Keratinocyte (primary cell): ENCODE measurements around the gene AFAP1L1.

Source experiments
- EZH2 ChIP-seq: IDR thresholded peaks from one replicate; pipeline ENCODE4 v1.6.1; 2012; ENCODE audit warnings: inconsistent platforms, mild to moderate bottlenecking, low read length, moderate library complexity
- TF ChIP-seq, protein P1 (sequence below), 3 experiments: IDR thresholded peaks in 1 of 3; conservative IDR thresholded peaks in 1 of 3; optimal IDR thresholded peaks in 1 of 3; 2 replicates in 2 of 3; 3 replicates in 1 of 3; pipeline versions ENCODE3 to v1.5.1; 2011; ENCODE audit warnings: low read length in 3 of 3, mild to moderate bottlenecking in 3 of 3, moderate library complexity in 2 of 3, control low read depth in 1 of 3, inconsistent platforms in 1 of 3; ENCODE audit not compliant: insufficient read depth in 2 of 3; ENCODE audit errors: extremely low read depth in 1 of 3

DNA sequence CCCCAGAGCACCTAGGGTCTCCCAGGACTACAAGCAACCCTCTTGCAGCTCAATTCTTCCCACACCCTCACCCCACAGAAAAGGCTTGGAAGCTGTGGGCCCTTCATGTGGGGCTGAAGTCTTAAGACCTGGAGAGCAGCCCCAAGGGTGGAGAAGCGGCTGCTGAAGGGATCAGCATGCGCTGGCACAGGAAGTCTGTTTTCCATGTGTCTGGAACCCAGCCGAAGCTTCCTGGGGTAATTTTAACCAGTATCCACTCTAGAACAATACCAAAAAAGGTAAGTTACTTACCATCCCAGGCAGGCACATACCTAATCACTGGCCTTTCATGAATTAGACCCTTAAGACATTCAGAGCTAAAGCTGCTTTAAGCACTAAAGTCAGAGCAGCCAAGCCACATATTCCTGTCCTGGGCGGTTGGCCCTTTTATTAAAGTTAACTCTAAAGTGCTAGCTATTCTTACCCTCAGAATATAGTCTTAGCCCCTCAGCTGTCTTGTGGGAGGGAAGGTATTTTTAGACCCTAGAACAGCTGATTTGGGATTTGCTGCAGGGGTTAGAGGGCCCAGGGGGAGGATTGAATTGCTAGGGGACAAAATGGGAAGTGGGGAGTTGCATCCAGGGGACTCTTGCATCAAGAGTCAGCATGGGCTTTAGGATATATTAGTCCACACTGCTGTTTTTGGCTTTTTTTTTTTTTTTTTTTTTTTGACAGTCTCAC, 100.6 kb downstream of the AFAP1L1 start:
- TF ChIP-seq, protein P1, sequence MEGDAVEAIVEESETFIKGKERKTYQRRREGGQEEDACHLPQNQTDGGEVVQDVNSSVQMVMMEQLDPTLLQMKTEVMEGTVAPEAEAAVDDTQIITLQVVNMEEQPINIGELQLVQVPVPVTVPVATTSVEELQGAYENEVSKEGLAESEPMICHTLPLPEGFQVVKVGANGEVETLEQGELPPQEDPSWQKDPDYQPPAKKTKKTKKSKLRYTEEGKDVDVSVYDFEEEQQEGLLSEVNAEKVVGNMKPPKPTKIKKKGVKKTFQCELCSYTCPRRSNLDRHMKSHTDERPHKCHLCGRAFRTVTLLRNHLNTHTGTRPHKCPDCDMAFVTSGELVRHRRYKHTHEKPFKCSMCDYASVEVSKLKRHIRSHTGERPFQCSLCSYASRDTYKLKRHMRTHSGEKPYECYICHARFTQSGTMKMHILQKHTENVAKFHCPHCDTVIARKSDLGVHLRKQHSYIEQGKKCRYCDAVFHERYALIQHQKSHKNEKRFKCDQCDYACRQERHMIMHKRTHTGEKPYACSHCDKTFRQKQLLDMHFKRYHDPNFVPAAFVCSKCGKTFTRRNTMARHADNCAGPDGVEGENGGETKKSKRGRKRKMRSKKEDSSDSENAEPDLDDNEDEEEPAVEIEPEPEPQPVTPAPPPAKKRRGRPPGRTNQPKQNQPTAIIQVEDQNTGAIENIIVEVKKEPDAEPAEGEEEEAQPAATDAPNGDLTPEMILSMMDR (optimal IDR thresholded peaks at IDR 0.05 in 1 of 3, IDR thresholded peaks at IDR 0.05 in 1 of 3, conservative IDR thresholded peaks at IDR 0.05 in 1 of 3; ENCODE audit: extremely low read depth in 1 of 3, insufficient read depth in 2 of 3, low read length in 3 of 3): no peak
- TF ChIP-seq EZH2: no peak
